ENCODE data around the gene FOXP1.

Gene FOXP1

DNA sequence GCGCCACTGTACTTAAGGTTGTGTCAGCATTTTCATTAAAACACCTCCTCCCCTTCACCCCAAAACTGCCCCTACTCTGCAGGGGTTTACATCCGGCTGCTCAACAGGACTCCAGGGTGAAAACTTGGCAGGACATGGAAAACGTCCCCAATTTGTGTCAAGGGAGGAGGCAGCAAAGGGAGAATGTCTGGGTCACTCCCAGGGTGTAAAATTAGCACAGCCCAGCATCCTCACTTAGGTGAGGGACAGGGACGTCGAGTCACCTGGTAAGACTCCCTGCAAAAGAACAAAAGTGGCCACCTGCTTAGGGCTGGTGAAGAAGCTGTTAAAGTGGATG, 532.3 kb downstream of the FOXP1 start:
- no peak for DNase-seq (ENCODE audit: low read depth in 3 of 3, low spot score in 1 of 3)

DNA sequence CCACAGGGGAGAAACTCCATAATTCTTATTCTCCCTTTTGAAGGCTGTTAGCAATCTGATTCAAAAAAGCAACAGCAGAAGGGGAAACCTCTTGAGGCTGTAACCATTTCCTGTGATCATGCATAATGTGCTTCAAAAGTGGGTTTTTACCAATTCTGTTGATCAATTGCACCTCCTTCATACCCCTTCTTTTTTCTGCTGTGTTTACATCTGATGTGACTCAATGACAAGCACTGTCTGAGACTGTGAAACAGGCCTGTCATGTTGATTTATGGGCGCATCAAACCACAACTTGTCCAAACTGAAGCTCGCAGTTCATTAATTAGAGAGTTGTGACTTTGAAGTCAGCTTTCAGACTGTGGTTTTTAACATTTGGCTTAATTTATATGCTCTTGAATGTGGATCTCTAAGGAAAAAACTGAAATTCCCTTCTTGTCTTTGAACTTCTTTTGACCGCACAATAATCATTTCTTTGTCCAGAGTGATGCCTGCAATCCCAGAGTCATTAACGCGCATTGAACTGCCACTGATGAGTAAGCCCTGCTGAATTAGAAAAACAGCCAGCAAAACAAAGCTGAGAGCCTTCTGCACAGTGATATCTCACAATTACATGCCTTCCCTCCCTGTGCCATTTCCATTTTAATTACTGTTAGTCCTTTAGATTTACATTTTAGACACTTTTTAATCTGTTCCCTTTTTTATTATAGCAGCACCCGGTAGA, 532.8 kb downstream of the FOXP1 start:
- DNase-seq (ENCODE audit: low read depth in 3 of 3, low spot score in 1 of 3) = no peak

DNA sequence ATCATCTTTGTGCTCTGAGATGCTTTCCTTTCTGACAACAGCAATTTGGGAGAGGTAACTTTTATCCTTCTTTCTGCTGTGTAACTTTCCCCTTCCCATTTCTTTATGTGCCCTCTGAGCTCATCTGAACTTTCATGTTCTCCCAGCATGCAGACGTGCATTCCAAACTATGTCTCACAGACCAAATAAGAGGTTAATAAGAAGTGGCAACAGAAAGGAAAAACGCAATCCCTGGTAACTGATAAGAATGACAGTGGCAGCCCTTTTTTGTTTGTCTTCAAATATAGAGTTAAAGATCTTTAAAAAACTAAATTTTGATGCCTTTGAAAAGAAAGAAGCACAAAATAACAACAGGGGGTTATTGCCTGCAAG, 533.4 kb downstream of the FOXP1 start:
- DNase-seq (ENCODE audit: low read depth in 3 of 3, low spot score in 1 of 3) = no peak

DNA sequence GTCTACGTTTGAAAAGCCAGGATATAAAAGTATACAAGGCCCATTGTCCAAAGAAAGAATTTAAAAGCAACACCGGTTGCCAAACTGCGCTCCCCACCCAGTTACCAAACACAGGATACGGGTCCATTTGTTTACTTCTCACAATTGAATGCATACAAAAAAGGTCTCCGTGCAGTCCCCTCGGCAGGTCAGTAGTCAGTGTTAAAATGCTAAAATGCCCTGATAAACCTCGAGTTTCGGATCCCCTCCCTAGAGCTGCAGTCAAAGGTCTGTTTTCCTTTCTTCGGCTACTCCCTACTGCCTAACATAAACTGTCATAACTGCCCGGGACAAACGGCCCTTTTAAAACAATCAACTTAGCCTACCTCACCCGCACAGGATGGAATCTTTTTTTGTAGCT, 534.6 kb downstream of the FOXP1 start:
- no peak for DNase-seq (ENCODE audit: low read depth in 3 of 3, low spot score in 1 of 3)

DNA sequence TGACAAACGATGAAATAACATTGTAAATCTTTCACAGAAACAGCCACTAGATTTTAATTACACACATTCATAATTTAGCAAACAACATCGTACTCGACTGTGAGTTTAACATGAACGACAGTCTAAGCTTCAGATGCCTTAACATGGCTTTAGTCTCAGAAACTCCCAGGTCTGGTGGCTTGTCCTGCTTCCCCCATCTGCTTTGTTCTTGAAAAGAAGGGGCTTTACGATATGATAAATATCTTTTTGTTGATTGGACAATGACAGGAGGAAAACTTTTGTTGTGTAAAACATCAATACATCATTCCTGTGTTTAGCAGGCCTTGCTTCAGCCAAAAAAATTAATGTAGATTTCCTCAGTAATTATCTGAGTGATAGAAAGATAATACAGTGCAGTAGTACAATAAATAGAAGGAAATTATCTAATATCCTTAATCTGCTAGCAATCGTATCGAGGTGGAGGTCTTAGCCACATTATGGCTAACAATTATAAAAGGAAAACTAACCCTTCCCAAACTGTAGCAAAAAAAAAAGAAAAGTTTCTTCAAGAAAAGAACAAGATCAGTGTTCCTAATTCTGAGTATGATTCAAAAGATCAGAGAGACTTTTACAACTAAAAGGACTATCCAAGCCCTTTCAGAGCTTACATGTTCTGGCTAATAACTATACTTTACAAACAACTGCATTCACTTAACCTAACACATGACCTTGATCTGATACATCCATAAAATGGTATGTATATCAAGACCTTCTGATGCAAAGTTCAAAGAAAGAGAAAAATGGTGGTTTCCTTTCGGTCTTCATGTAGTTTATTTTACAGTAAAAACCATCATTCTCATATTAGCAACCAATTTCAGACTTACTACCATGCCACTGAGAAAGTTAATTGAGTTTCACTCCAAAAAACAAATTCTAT, 535.7 kb downstream of the FOXP1 start:
- no peak for DNase-seq (ENCODE audit: low read depth in 3 of 3, low spot score in 1 of 3)

DNA sequence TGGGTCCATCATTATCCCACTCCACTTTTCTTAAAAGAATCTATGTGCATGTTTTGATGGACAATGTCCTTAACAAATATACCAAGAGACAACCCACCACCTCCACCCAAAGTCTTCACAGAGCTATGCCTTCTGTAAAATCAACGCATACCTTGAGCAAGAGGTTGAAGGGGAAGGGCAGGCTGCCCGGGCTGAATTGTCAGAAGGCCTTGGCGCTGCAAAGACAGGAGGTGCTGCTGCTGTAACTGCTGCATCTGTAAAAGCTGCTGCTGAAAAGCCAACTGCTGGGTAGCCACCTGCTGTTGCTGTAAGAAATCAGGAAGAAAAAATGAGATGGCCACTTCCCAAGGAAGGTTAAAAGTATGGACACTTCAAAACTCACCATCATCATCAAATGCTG, 536.7 kb downstream of the FOXP1 start:
- no peak for DNase-seq (ENCODE audit: low read depth in 3 of 3, low spot score in 1 of 3)

DNA sequence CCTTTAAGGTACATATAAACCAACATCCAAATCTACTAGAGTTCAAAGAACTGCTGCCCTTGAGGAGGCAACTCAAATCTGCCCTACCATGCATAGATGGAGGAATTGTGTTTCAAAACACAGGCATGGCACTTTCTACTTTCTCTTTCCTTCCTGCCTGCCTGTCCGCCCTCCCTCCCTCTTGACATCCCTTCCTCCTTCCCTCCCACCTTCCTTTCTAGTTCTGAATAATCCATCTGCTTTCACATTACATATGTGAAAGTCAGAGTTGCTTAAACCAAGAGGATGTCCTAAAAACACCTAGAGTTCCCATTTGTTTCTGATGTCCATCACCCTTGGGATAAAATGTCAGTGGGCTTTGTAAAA, 537.6 kb downstream of the FOXP1 start:
- DNase-seq (ENCODE audit: low read depth in 3 of 3, low spot score in 1 of 3) = no peak

DNA sequence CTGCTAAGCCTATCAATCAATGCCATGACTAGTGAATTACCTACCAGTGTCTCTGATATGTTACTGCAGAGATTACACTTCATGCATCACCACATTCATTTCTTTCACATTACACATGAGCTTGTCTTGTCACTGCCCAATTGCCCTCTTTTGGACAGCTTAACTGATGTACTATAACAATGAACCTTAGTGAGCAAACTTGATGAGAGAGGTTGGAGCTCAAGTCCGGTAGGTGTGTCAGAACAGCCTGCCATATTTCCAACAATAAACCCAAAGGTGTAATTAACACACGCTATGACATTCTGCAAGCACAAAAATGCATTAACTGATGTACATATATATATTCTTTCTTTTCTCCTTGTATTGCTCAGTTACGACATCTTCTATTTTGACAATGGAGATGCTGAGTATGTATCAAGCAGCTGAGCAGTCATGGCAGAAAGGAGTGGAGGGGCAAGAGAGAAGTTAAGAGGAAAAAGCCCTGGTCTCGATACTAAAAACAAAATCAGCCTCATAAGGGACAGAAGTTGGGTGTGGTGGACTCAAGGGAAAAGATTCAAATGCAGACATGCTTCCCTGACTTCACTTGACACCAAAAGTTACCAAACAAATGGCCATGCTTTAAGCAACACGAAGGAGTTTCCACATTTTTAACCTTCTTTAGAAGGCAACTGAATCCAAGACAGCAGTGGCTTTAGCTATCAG, 538.2 kb downstream of the FOXP1 start:
- no peak for DNase-seq (ENCODE audit: low read depth in 3 of 3, low spot score in 1 of 3)

DNA sequence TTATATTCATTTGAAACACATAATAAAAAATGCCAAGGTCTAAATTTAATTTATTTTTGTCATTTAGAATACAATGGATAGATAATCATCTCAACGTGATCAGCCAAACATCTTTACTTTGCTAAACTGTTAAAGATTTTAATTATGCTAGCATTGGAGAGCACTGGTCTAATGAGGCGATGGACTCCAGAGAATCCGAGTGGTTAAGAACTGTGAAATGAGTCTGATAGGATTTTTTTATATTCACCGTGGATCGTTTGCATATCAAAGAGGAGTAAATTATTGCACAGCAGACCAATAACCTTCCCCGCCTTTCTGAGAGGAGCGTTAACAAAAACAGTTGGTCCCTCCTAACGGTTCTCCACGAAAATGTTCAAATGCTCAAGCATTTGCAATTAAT, 540.8 kb downstream of the FOXP1 start:
- DNase-seq (ENCODE audit: low read depth in 3 of 3, low spot score in 1 of 3) = no peak

DNA sequence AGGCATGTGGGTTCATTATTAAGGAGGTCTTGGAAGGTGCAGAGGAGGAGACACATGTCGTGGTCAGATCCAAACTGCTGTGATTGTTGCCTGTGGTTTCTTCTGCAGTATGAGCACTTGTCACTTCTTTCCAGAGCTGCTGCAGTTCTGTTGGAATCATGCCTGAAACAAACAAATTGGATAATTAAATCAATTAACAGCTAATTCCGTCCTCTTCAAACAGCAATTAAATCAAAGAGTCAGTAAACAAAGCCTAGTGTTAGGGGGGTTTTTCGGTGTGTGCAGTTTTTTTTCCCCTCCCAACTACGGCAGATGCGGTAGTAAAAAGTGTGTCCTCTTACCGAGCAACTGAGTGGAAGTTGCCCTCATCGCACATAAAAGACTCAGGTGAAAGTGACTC, 542.2 kb downstream of the FOXP1 start:
- DNase-seq (ENCODE audit: low read depth in 3 of 3, low spot score in 1 of 3) = no peak

DNA sequence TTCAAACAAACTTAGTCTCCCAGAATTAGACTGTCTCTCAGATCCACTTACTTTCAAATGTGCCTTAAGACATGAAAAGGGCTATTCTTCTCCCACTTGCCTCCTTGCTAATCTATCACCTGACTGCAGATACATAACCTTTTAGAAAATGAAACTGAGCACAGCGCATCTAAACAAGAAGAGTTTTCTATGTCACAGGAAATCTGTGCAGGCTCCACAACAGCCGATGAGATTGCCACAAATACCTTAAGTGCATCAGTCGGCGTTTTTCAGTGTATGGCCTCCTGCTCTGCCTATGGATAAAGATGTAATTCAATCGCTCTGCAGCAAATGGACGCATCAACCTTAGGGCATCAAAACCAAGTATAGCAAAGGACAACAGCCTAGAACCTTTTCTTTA, 544.2 kb downstream of the FOXP1 start:
- no peak for DNase-seq (ENCODE audit: low read depth in 3 of 3, low spot score in 1 of 3)

DNA sequence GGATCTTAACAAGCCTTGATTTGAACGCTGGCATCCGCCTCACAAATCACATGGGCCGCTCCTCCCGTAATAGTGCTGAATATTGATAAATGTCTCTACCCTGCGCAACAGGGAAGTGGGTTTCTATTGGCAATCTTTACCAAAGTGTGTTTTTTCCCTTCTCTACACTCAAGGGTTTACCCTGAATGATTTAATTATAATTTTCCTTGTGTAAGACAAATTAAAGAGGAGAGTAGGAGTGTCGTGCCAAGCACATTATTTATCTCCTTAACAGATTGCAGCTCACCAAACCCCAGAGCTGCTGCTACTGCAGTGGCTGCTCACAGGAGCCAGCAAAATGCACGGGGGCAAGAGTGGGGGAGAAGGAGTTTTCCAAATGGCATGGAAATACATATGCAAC, 545.8 kb downstream of the FOXP1 start:
- no peak for DNase-seq (ENCODE audit: low read depth in 3 of 3, low spot score in 1 of 3)

DNA sequence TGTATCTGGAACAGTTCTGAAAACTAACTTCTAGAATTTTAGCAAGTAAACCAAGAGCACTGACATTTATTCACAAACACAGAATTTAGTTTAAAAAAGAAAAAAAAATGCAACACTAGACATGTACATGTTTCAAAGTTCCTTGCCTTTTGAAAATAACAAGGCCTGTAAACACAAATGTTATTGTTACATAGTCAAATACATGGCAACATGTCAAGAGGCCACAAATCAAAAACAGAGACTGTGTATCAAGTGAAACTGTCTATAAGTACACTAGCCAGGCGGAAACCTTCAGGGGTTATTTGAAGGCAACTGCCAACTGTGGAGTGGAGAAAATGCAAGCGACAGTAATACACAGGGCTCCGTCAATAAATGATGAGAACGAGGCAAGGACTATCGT, 547.6 kb downstream of the FOXP1 start:
- no peak for DNase-seq (ENCODE audit: low read depth in 3 of 3, low spot score in 1 of 3)

DNA sequence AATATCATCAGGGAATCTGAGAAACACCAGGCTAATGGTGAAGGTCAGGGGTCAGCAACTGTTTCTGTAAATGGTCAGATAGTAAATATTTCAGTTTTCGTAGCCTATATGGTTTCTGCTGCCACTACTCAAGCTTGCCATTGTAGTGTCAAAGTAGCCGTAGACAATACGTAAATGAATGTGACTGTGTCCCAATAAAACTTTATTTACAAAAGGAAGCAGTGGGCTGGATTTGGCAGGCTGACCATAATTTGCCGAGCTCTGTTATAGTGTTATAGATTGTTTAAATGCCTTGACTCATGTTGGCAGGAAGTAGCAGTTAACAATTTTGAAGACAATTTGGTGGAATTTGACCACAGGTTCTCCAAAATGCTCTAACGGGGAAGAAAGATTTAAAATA, 548.2 kb downstream of the FOXP1 start:
- no peak for DNase-seq (ENCODE audit: low read depth in 3 of 3, low spot score in 1 of 3)

DNA sequence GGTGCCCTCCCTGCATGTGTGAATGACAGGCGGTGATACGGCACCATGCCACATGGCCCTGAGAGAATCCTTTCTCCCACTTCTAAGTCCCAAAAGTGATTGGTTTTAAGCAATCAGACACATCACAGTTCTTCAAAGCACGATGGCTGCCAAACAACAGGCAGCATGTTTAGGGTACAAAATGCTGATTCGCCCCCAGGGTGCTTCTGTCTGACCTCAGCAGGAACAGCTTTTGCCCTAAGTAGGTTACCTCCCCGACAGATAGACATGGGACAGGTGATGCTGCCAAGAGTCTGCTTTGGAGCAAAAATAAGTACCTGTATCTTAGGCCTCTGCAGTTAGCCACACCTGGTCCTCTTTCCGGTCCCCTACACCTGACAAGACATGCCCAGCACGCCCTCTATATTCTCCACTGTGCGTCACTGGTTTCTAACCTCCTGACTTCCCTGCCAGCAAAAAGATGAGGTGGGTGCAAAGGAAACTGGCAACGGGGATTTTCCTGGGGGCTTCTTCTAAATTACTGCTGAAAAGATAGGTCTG, 549.8 kb downstream of the FOXP1 start:
- no peak for DNase-seq (ENCODE audit: low read depth in 3 of 3, low spot score in 1 of 3)

DNA sequence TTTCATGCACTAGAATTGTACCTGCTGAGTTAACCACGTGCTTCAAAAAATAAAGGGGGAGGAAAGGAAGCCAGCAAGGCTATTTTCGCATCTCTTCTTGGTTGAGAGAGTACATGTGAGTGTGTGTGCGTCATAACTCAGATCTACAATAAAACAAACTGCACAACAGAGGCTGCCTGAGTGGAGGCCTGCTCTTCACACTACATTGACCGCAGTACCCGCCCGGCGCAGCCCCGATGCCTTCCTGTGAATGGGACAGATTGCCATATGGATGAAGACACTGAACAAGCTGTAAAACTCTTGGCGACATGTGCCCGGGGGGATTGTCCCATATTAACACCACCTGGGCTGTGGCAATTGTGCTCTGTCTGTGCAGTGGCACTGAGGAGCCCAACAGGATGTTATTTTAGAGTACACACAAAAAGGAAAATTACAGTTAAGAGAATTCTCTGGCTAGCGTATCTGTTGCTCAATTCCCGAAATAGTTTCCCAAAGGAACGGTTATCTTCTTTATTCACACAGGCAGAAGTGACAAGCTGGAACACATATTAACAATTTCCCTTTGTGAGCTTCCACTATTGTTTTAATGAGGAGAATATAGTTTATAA, 551.5 kb downstream of the FOXP1 start:
- no peak for DNase-seq (ENCODE audit: low read depth in 3 of 3, low spot score in 1 of 3)

DNA sequence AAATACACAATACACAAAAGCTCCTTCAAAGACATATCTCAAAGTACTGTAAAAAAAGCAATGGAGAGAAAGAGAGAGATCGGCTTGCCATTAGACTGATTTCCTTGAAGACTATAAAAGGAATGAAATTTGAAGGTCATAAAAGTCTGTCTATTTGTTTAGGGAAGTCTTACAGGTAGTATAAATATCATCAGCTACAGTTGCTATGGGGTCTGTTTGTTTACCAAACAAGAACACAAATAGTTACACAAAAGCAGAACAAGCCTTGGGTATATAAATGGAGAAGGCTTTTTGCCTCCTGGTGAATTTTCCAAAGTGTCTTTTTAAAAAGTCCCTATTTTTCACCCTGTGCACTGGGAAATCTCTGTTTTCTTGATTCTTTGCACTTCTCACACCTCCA, 552.3 kb downstream of the FOXP1 start:
- no peak for DNase-seq (ENCODE audit: low read depth in 3 of 3, low spot score in 1 of 3)

DNA sequence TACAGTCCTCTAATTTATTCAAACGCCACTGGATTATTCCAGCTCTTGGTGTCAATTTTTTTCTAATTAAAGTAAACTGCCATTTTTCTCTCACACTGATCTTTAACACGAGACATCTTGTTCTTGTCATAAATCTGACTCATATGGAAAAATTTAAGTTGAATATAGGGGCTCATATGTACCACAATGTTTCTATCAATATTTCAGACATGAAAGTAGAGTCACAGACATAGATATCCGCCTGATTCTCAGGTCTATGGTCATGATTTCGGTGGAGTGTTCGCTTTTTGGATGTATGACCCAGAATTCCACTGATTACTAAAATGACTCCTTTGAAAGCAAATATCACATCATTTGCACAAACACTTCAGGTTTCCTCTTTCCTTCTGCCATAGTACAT, 552.8 kb downstream of the FOXP1 start:
- no peak for DNase-seq (ENCODE audit: low read depth in 3 of 3, low spot score in 1 of 3)

DNA sequence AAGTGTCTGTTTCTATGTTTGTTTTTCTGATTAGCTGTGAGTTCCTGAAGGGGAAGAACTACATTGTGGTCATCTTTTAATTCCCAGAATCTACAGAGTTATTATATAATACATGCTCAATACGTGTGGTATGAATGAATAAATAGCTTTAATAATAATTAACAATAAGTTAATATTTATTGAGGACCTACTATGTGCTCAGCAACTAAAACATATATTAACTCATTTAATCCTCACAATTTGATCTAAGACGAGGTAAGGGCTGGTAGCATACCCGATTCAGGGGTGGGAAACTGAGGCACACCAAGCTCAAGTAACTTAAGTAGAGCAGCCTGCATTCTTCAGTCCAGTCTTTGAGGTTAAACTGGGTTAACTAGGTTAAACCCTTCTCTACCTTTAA, 553.8 kb downstream of the FOXP1 start:
- DNase-seq (ENCODE audit: low read depth in 3 of 3, low spot score in 1 of 3) = no peak

DNA sequence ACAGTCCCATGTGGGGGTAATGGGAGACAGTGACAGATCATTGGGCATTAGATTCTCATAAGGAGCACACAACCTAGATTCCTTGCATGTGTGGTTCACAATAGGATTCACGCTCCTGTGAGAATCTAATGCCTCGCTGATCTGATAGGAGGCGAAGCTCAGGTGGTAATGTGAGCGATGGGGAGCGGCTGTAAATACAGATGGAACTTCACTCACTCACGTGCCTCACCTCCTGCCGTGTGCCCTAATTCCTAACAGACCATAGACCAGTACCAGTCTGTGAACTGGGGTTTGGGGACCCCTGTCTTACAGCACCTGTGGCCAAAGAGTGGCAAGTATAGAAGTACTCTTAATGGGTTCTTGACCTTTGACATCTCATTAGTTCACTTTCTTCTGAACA, 554.7 kb downstream of the FOXP1 start:
- DNase-seq (ENCODE audit: low read depth in 3 of 3, low spot score in 1 of 3) = no peak

DNA sequence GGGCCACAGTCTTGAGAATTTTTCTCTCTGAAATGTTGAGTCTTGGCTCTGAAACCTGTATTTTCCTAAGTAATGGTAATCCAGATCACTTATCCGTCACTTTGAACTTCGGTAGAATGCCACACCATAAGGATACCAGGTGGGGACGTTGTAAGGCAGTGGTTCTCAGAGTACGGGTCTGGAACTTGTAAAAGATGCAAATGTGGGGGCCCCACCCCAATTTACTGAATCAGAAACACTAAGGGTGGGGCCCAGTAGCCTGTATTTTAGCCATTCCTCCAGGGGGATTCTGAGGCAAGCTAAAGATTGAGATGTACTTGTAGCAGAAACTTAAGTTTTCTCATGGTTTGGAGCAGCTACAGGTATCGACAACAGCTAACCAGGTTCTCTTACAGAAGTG, 555.3 kb downstream of the FOXP1 start:
- DNase-seq (ENCODE audit: low read depth in 3 of 3, low spot score in 1 of 3) = no peak
